Activated CD4-positive, alpha-beta T cell treated with anti-CD3 and anti-CD28 coated beads for 36 hours (primary cell): ENCODE data around the gene RMND1. TPM values are rescaled to one million over a fixed set of nuclear protein-coding genes. Genes with fewer than 3 reads are reported as not detected.

Source experiments
- ATAC-seq: fragments of 200-7000 bp; cut with Tn5 transposase; one replicate; pipeline ENCODE4 v1.10.0; 2021; ENCODE audit warnings: mild to moderate bottlenecking, moderate library complexity
- CTCF ChIA-PET: fragments of 350-600 bp; sonication (Branson Sonifier 250); formaldehyde crosslinking; loops from one replicate; lab custom pipeline; 2021; ENCODE audit warnings: antibody characterized with exemption; lab: Charles Lee
- POLR2A ChIA-PET: fragments of 350-600 bp; sonication (Branson Sonifier 250); formaldehyde crosslinking; loops from one replicate; lab custom pipeline; 2021; ENCODE audit warnings: antibody characterized with exemption, inconsistent platforms; lab: Charles Lee
- DNase-seq: peaks from one replicate; pipeline ENCODE4 v3.0.0-alpha.2; 2020
- H3K27ac Mint-ChIP-seq: one replicate; pipeline ENCODE4 v1.8.0; 2021; ENCODE audit warnings: mixed read lengths
- H3K27me3 Mint-ChIP-seq: one replicate; pipeline ENCODE4 v1.8.0; 2021; ENCODE audit warnings: mixed read lengths
- H3K36me3 Mint-ChIP-seq: one replicate; pipeline ENCODE4 v1.8.0; 2021; ENCODE audit warnings: low read depth, mixed read lengths
- H3K4me1 Mint-ChIP-seq: one replicate; pipeline ENCODE4 v1.8.0; 2021; ENCODE audit warnings: mixed read lengths
- H3K4me3 Mint-ChIP-seq: one replicate; pipeline ENCODE4 v1.8.0; 2021; ENCODE audit warnings: mild to moderate bottlenecking, moderate library complexity, mixed read lengths
- H3K9me3 Mint-ChIP-seq: one replicate; pipeline ENCODE4 v1.8.0; 2021; ENCODE audit warnings: low read depth, mixed read lengths
- intact Hi-C, 2 experiments: fragments of 100-400 bp; cut with DNase I in 1 of 2; cut with micrococcal nuclease in 1 of 2; formaldehyde crosslinking; loops; one replicate each; pipeline versions ENCODE4 v1.14.2 to v1.15.1; 2022 to 2024; cut with DNase I, micrococcal nuclease
- total RNA-seq, 2 experiments: library from RNA; stranded (reverse); gene quantifications; one replicate each; pipeline ENCODE4 v1.2.3, GENCODE V29; 2021

Gene RMND1
- total RNA-seq = 10 to 100 TPM; 20.8 to 21.5 TPM

GRCh38 chr6:151451950-151452749 lies at the start of gene RMND1:
Gene RMND1, minus strand, starts transcription at chr6:151452126. Its CDS starts 6,315 bp downstream, at chr6:151445811.
- Mint-ChIP-seq H3K27me3 (no peaks in the 10 kb centered on the region), H3K9me3 (no peaks in the 10 kb centered on the region), H3K27ac (peak within 1 kb of the TSS; percentile 85)

GRCh38 chr6:151499551-151499950 lies 47.6 kb upstream of the RMND1 start:
- intact Hi-C loops = no loop called here
- no peaks in the 10 kb centered on the region for H3K36me3 Mint-ChIP-seq
- no peak overlapping the region for H3K4me3 Mint-ChIP-seq
- POLR2A ChIA-PET = no interaction called here
- peaks cover 11% of the 10 kb centered on the region for H3K4me1 Mint-ChIP-seq
- CTCF ChIA-PET = no interaction called here
- H3K27me3 Mint-ChIP-seq = peaks cover 23% of the 10 kb centered on the region
- DNase-seq (no peak), ATAC-seq (no peak)
- H3K27ac Mint-ChIP-seq = no peak overlapping the region
- H3K9me3 Mint-ChIP-seq = no peaks in the 10 kb centered on the region

More at GRCh38 chr6:151451950-151452749, at the start of gene RMND1:
- ChIA-PET POLR2A (interaction anchor here (0.7 to 1.8 kb wide), 4 partner anchors 59 to 780 kb away, joined by 3 to 22 read pairs (median 4); no protein-coding TSS in a partner anchor), CTCF (interaction anchor here (0.6 to 1.9 kb wide), 13 partner anchors 11 to 665 kb away, joined by 3 to 10 read pairs (median 4); no protein-coding TSS in a partner anchor)
- Mint-ChIP-seq H3K4me1 (peaks cover 30% of the 10 kb centered on the region), H3K4me3 (peak within 1 kb of the TSS; percentile 96), H3K36me3 (peaks cover 8% of the 10 kb centered on the region)
- DNase-seq (peak; percentile 100), ATAC-seq (peak; percentile 98)
- intact Hi-C loops = loop anchor here (1.0 to 10.0 kb wide), 9 partner anchors 62 to 1885 kb away; partner anchors contain the start of genes FBXO5 (in 1 of the 2), GINM1 (in 1 of the 2), MTRF1L (in 1 of the 2) and NUP43 (in 1 of the 2)

- Mint-ChIP-seq H3K4me3 (no peak overlapping the region), H3K27me3 (peaks cover 29% of the 10 kb centered on the region), H3K9me3 (no peaks in the 10 kb centered on the region), H3K27ac (no peak overlapping the region), H3K36me3 (no peaks in the 10 kb centered on the region), H3K4me1 (peaks cover 14% of the 10 kb centered on the region)
- ATAC-seq (peak; percentile 68), DNase-seq (no peak)
- CTCF ChIA-PET = no interaction called here
- POLR2A ChIA-PET = no interaction called here
- intact Hi-C loops = no loop called here
Observed at GRCh38 chr6:151498327-151498726, 46.4 kb upstream of the RMND1 start.

GRCh38 chr6:151497905-151498304 lies 46.0 kb upstream of the RMND1 start:
- DNase-seq = no peak
- H3K4me3 Mint-ChIP-seq = no peak overlapping the region
- ATAC-seq = no peak
- ChIA-PET POLR2A (no interaction called here), CTCF (no interaction called here)
- H3K27ac Mint-ChIP-seq = no peak overlapping the region
- H3K9me3 Mint-ChIP-seq = no peaks in the 10 kb centered on the region
- peaks cover 33% of the 10 kb centered on the region for H3K27me3 Mint-ChIP-seq
- intact Hi-C loops = no loop called here
- no peaks in the 10 kb centered on the region for H3K36me3 Mint-ChIP-seq
- peaks cover 14% of the 10 kb centered on the region for H3K4me1 Mint-ChIP-seq

- no peaks in the 10 kb centered on the region for H3K36me3 Mint-ChIP-seq
- no peak overlapping the region for H3K4me3 Mint-ChIP-seq
- ATAC-seq (no peak), DNase-seq (no peak)
- H3K27me3 Mint-ChIP-seq = peaks cover 38% of the 10 kb centered on the region
- H3K4me1 Mint-ChIP-seq = peaks cover 14% of the 10 kb centered on the region
- no peak overlapping the region for H3K27ac Mint-ChIP-seq
- ChIA-PET POLR2A (no interaction called here), CTCF (no interaction called here)
- H3K9me3 Mint-ChIP-seq = no peaks in the 10 kb centered on the region
- intact Hi-C loops = no loop called here
Observed at GRCh38 chr6:151495380-151495779, 43.5 kb upstream of the RMND1 start.

- Mint-ChIP-seq H3K27ac (no peak overlapping the region), H3K4me1 (peaks cover 14% of the 10 kb centered on the region), H3K9me3 (no peaks in the 10 kb centered on the region), H3K36me3 (no peaks in the 10 kb centered on the region), H3K4me3 (peak overlapping the region; percentile 71), H3K27me3 (peaks cover 35% of the 10 kb centered on the region)
- ChIA-PET CTCF (interaction anchor here (0.5 kb wide), 1 partner anchor 38 kb away, joined by 4 read pairs; no protein-coding TSS in a partner anchor), POLR2A (no interaction called here)
- ATAC-seq (no peak), DNase-seq (no peak)
- intact Hi-C loops = no loop called here
Observed at GRCh38 chr6:151494936-151495320, 43.0 kb upstream of the RMND1 start.

GRCh38 chr6:151494235-151494935 lies 42.5 kb upstream of the RMND1 start:
- POLR2A ChIA-PET = no interaction called here
- Mint-ChIP-seq H3K4me3 (peak overlapping the region; percentile 71), H3K27me3 (peaks cover 31% of the 10 kb centered on the region), H3K27ac (peak overlapping the region; percentile 31), H3K4me1 (peaks cover 14% of the 10 kb centered on the region), H3K36me3 (no peaks in the 10 kb centered on the region), H3K9me3 (no peaks in the 10 kb centered on the region)
- ATAC-seq (peak; percentile 65), DNase-seq (peak; percentile 64)
- CTCF ChIA-PET = interaction anchor here (0.5 kb wide), 1 partner anchor 37 kb away, joined by 4 read pairs; no protein-coding TSS in a partner anchor
- intact Hi-C loops = no loop called here

- intact Hi-C loops = no loop called here
- Mint-ChIP-seq H3K36me3 (no peaks in the 10 kb centered on the region), H3K4me3 (peak within 1 kb of the TSS; percentile 71), H3K9me3 (no peaks in the 10 kb centered on the region), H3K4me1 (peaks cover 14% of the 10 kb centered on the region), H3K27ac (peak within 1 kb of the TSS; percentile 31), H3K27me3 (peaks cover 31% of the 10 kb centered on the region)
- ATAC-seq = peak; percentile 52
- ChIA-PET CTCF (no interaction called here), POLR2A (no interaction called here)
- DNase-seq = peak; percentile 38
Observed at GRCh38 chr6:151493804-151494234, 41.9 kb upstream of the RMND1 start, which contains the start of gene CCDC170. Gene CCDC170, plus strand, starts transcription at chr6:151494017. Its CDS starts 112 bp downstream, at chr6:151494129.

GRCh38 chr6:151493161-151493803 lies 41.4 kb upstream of the RMND1 start:
- no peak overlapping the region for H3K27ac Mint-ChIP-seq
- no peaks in the 10 kb centered on the region for H3K9me3 Mint-ChIP-seq
- ATAC-seq (no peak), DNase-seq (no peak)
- H3K4me1 Mint-ChIP-seq = peaks cover 10% of the 10 kb centered on the region
- CTCF ChIA-PET = no interaction called here
- POLR2A ChIA-PET = interaction anchor here (0.5 kb wide), 1 partner anchor 34 kb away, joined by 3 read pairs; no protein-coding TSS in a partner anchor
- no peaks in the 10 kb centered on the region for H3K36me3 Mint-ChIP-seq
- peaks cover 31% of the 10 kb centered on the region for H3K27me3 Mint-ChIP-seq
- intact Hi-C loops = no loop called here
- peak overlapping the region; percentile 24 for H3K4me3 Mint-ChIP-seq

GRCh38 chr6:151490996-151491395 lies 39.1 kb upstream of the RMND1 start:
- CTCF ChIA-PET = interaction anchor here (0.7 kb wide), 1 partner anchor 9 kb away, joined by 3 read pairs; no protein-coding TSS in a partner anchor
- DNase-seq (no peak), ATAC-seq (no peak)
- intact Hi-C loops = no loop called here
- H3K9me3 Mint-ChIP-seq = no peaks in the 10 kb centered on the region
- POLR2A ChIA-PET = no interaction called here
- peaks cover 9% of the 10 kb centered on the region for H3K4me1 Mint-ChIP-seq
- H3K4me3 Mint-ChIP-seq = no peak overlapping the region
- no peak overlapping the region for H3K27ac Mint-ChIP-seq
- H3K27me3 Mint-ChIP-seq = peaks cover 29% of the 10 kb centered on the region
- H3K36me3 Mint-ChIP-seq = no peaks in the 10 kb centered on the region

- Mint-ChIP-seq H3K27ac (no peak overlapping the region), H3K9me3 (no peaks in the 10 kb centered on the region), H3K36me3 (no peaks in the 10 kb centered on the region), H3K4me3 (no peak overlapping the region), H3K4me1 (peaks cover 5% of the 10 kb centered on the region), H3K27me3 (peaks cover 8% of the 10 kb centered on the region)
- no peak for DNase-seq
- intact Hi-C loops = loop anchor here in 1 of 2 experiments (10.0 kb wide), 1 partner anchor 473 kb away; no protein-coding TSS in a partner anchor
- POLR2A ChIA-PET = interaction anchor here (0.6 kb wide), 1 partner anchor 696 kb away, joined by 3 read pairs; no protein-coding TSS in a partner anchor
- ATAC-seq = no peak
- CTCF ChIA-PET = interaction anchor here (1.3 kb wide), 1 partner anchor 10 kb away, joined by 3 read pairs; no protein-coding TSS in a partner anchor
Observed at GRCh38 chr6:151488226-151488625, 36.3 kb upstream of the RMND1 start.
